HCT116 (cell line): Measurements from ENCODE around the gene PLEKHH2. TPM values are rescaled to one million over a fixed set of nuclear protein-coding genes. Genes with fewer than 3 reads are reported as not detected.

ENCODE experiments used
- ATAC-seq: fragments of 200-7000 bp; cut with Tn5 transposase; 2 replicates; pipeline ENCODE4 v1.9.1; 2020; ENCODE audit warnings: mild to moderate bottlenecking, moderate library complexity
- BruUV-seq: library from RNA; stranded (reverse); fragments of 400-500 nt; replicated peaks from 2 replicates; lab custom pipeline; 2021; lab: Mats Ljungman, UMichigan
- CTCF ChIA-PET: fragments of 300-600 bp; sonication (Branson Sonifier 250); formaldehyde crosslinking; loops from one replicate; lab custom pipeline; 2021; ENCODE audit warnings: antibody characterized with exemption; lab: Charles Lee
- POLR2A ChIA-PET: fragments of 300-600, 350-600 bp; sonication (Branson Sonifier 250); formaldehyde crosslinking; loops from one replicate; lab custom pipeline; 2021; ENCODE audit warnings: antibody characterized with exemption; lab: Charles Lee
- RAD21 ChIA-PET, 2 experiments: fragments of 300-600 bp; sonication (Branson Sonifier 250); formaldehyde crosslinking; loops; one replicate each; lab custom pipeline; 2023; ENCODE audit warnings: low total read pairs in 2 of 2; ENCODE audit not compliant: uncharacterized antibody in 2 of 2, unreplicated experiment in 2 of 2, low non-redundant PET in 1 of 2; lab: Charles Lee
- DNase-seq: peaks from one replicate; pipeline ENCODE4 v3.0.0-alpha.2; 2010; ENCODE audit warnings: low read depth, low spot score
- H2AFZ ChIP-seq: fragments of 200-600 bp; shearing (Covaris generic), sonication (generic); 2 replicates; pipeline ENCODE4 v1.6.1; 2017; ENCODE audit warnings: low read depth, mixed run types, mixed read lengths, antibody characterized with exemption, low read length; ENCODE audit not compliant: poor library complexity, severe bottlenecking
- H3K27ac ChIP-seq: 2 replicates; pipeline ENCODE4 v1.5.1; 2012; ENCODE audit warnings: low read depth, low read length
- H3K27me3 ChIP-seq: fragments of 200-600 bp; sonication (generic); 2 replicates; pipeline ENCODE4 v1.6.1; 2016; ENCODE audit warnings: mixed run types, low read length, mixed read lengths; ENCODE audit not compliant: insufficient read depth
- H3K36me3 ChIP-seq, 2 experiments: fragments of 200-500 bp in 1 of 2; fragments of 200-600 bp in 1 of 2; sonication (Bioruptor generic) in 1 of 2; sonication (generic) in 1 of 2; 2 replicates each; pipeline versions ENCODE4 v1.5.1 to v1.6.1; 2014 to 2016; ENCODE audit warnings: low read length in 2 of 2, inconsistent platforms in 1 of 2, mixed read lengths in 1 of 2, mixed run types in 1 of 2; ENCODE audit not compliant: insufficient read depth in 2 of 2, control insufficient read depth in 1 of 2
- H3K4me1 ChIP-seq, 2 experiments: fragments of 200-600 bp in 1 of 2; sonication (generic) in 1 of 2; 2 replicates each; pipeline versions ENCODE4 v1.5.1 to v1.6.1; 2012 to 2017; ENCODE audit warnings: low read length in 2 of 2, inconsistent platforms in 1 of 2, mild to moderate bottlenecking in 1 of 2, mixed read lengths in 1 of 2, mixed run types in 1 of 2, moderate library complexity in 1 of 2; ENCODE audit not compliant: insufficient read depth in 2 of 2, control insufficient read depth in 1 of 2
- H3K4me2 ChIP-seq: fragments of 200-600 bp; sonication (generic); 2 replicates; pipeline ENCODE4 v1.6.1; 2017; ENCODE audit warnings: mixed run types, low read length, mixed read lengths
- H3K4me3 ChIP-seq, 2 experiments: fragments of 200-600 bp in 1 of 2; sonication (generic) in 1 of 2; replicated peaks in 1 of 2; 2 replicates each; pipeline ENCODE4 v1.5.1; 2011 to 2016; ENCODE audit warnings: low read length in 2 of 2, control low read depth in 1 of 2, low read depth in 1 of 2, mild to moderate bottlenecking in 1 of 2, mixed read lengths in 1 of 2, mixed run types in 1 of 2
- H3K79me2 ChIP-seq: fragments of 200-600 bp; sonication (generic); 2 replicates; pipeline ENCODE4 v1.6.1; 2017; ENCODE audit warnings: mild to moderate bottlenecking, mixed run types, low read length, moderate library complexity, mixed read lengths; ENCODE audit not compliant: insufficient read depth
- H3K9ac ChIP-seq: fragments of 200-600 bp; sonication (generic); 2 replicates; pipeline ENCODE4 v1.6.1; 2016; ENCODE audit warnings: low read length, mixed read lengths
- H3K9me2 ChIP-seq: fragments of 200-600 bp; sonication (generic), shearing (Covaris generic); 2 replicates; pipeline ENCODE4 v1.6.1; 2017; ENCODE audit warnings: mixed run types, mild to moderate bottlenecking, moderate library complexity; ENCODE audit not compliant: insufficient read depth
- H3K9me3 ChIP-seq, 2 experiments: fragments of 200-500 bp in 1 of 2; fragments of 200-600 bp in 1 of 2; sonication (Bioruptor generic) in 1 of 2; sonication (generic) in 1 of 2; 2 replicates each; pipeline ENCODE4 v1.6.1; 2014 to 2017; ENCODE audit warnings: low read length in 2 of 2, mixed read lengths in 2 of 2, inconsistent platforms in 1 of 2, low read depth in 1 of 2, mild to moderate bottlenecking in 1 of 2, mixed run types in 1 of 2, moderate library complexity in 1 of 2; ENCODE audit not compliant: control insufficient read depth in 1 of 2, insufficient read depth in 1 of 2
- H4K20me1 ChIP-seq: fragments of 200-600 bp; sonication (generic), shearing (Covaris generic); 2 replicates; pipeline ENCODE4 v1.6.1; 2017; ENCODE audit warnings: mixed run types, mild to moderate bottlenecking, moderate library complexity; ENCODE audit not compliant: insufficient read depth
- CBX3 ChIP-seq: IDR thresholded peaks from 2 replicates; pipeline ENCODE4 v1.6.1; 2012; ENCODE audit warnings: low read depth
- CEBPB ChIP-seq: IDR thresholded peaks from 2 replicates; pipeline ENCODE4 v1.6.1; 2012; ENCODE audit warnings: low read depth
- CTCF ChIP-seq, 3 experiments: fragments of 200-600 bp in 1 of 3; sonication (generic) in 1 of 3; IDR thresholded peaks in 2 of 3; conservative IDR thresholded peaks in 1 of 3; 2 replicates each; pipeline ENCODE4 v1.5.1; 2012 to 2017; ENCODE audit warnings: low read depth in 2 of 3, low read length in 2 of 3, antibody characterized with exemption in 1 of 3, borderline replicate concordance in 1 of 3, control low read depth in 1 of 3, mild to moderate bottlenecking in 1 of 3, mixed read lengths in 1 of 3, mixed run types in 1 of 3, moderate library complexity in 1 of 3; ENCODE audit not compliant: insufficient read depth in 1 of 3
- EGR1 ChIP-seq: IDR thresholded peaks from 2 replicates; pipeline ENCODE4 v1.6.1; 2012; ENCODE audit warnings: low read depth
- ELF1 ChIP-seq: IDR thresholded peaks from 2 replicates; pipeline ENCODE4 v1.6.1; 2012; ENCODE audit warnings: low read depth, borderline replicate concordance
- EZH2 ChIP-seq: fragments of 200-600 bp; sonication (generic); IDR thresholded peaks from 2 replicates; pipeline ENCODE4 v1.6.1; 2017; ENCODE audit warnings: antibody characterized with exemption, mixed run types
- FOSL1 ChIP-seq: IDR thresholded peaks from 2 replicates; pipeline ENCODE4 v1.6.1; 2012; ENCODE audit warnings: low read depth
- JUND ChIP-seq: IDR thresholded peaks from 2 replicates; pipeline ENCODE4 v1.6.1; 2012
- POLR2AphosphoS5 ChIP-seq: IDR thresholded peaks from 2 replicates; pipeline ENCODE4 v1.6.1; 2011; ENCODE audit warnings: mild to moderate bottlenecking, low read depth, low read length, moderate library complexity
- RAD21 ChIP-seq: IDR thresholded peaks from 2 replicates; pipeline ENCODE4 v1.6.1; 2012; ENCODE audit warnings: low read depth, mild to moderate bottlenecking
- REST ChIP-seq: IDR thresholded peaks from 2 replicates; pipeline ENCODE4 v1.6.1; 2012; ENCODE audit warnings: low read depth
- SIN3A ChIP-seq: IDR thresholded peaks from 2 replicates; pipeline ENCODE4 v1.6.1; 2012; ENCODE audit warnings: low read depth
- SP1 ChIP-seq: IDR thresholded peaks from 2 replicates; pipeline ENCODE4 v1.6.1; 2012; ENCODE audit warnings: low read depth
- SRF ChIP-seq: IDR thresholded peaks from 2 replicates; pipeline ENCODE4 v1.6.1; 2012; ENCODE audit warnings: low read depth
- TCF7L2 ChIP-seq: IDR thresholded peaks from 2 replicates; pipeline ENCODE4 v1.7.0; 2011; ENCODE audit warnings: borderline replicate concordance, inconsistent platforms; ENCODE audit not compliant: insufficient read depth, insufficient read length; ENCODE audit errors: extremely low read depth
- ZBTB33 ChIP-seq: IDR thresholded peaks from 2 replicates; pipeline ENCODE4 v1.6.1; 2011; ENCODE audit warnings: mild to moderate bottlenecking, low read length, moderate library complexity; ENCODE audit not compliant: insufficient replicate concordance; ENCODE audit errors: extremely low read depth
- ZFX ChIP-seq: fragments of 450-650 bp; IDR thresholded peaks from 2 replicates; pipeline ENCODE4 v1.6.1; 2017
- ZNF274 ChIP-seq: fragments of 200-500 bp; sonication (Bioruptor generic); IDR thresholded peaks from 2 replicates; pipeline ENCODE4 v1.6.1; 2014; ENCODE audit warnings: mild to moderate bottlenecking, low read depth, low read length, inconsistent platforms
- intact Hi-C: fragments of 100-400 bp; cut with micrococcal nuclease; formaldehyde crosslinking; loops from 2 replicates; pipeline ENCODE4 v1.10.0; 2022
- total RNA-seq: library from RNA; stranded (reverse); gene quantifications from one replicate; pipeline ENCODE4 v1.2.1, GENCODE V29; 2021; ENCODE audit not compliant: unreplicated experiment
- TF ChIP-seq, protein P1 (sequence below): IDR thresholded peaks from 2 replicates; pipeline ENCODE4 v1.6.1; 2012
- TF ChIP-seq, protein P2 (sequence below): IDR thresholded peaks from 2 replicates; pipeline ENCODE4 v1.6.1; 2012

The PLEKHH2 gene
- total RNA-seq, 1 experiment from 2014 or later = 7.8 TPM

- Histone ChIP-seq H3K27me3 (no peaks in the 10 kb centered on the region), H3K4me3 (no peak overlapping the region), H3K27ac (no peak overlapping the region), H3K9me3 (no peaks in the 10 kb centered on the region), H3K9me2 (no peaks in the 10 kb centered on the region)
- DNase-seq = no peak
- ChIA-PET RAD21 (no interaction called here), CTCF (no interaction called here)
- BruUV-seq = no TSS peak
- intact Hi-C loops = no loop called here
- TF ChIP-seq ELF1 (no peak), CEBPB (no peak), SRF (no peak), CTCF (IDR thresholded peaks at IDR 0.05 in 2 of 3, conservative IDR thresholded peaks at IDR 0.05 in 1 of 3; ENCODE audit: borderline replicate concordance in 1 of 3, insufficient read depth in 1 of 3, low read depth in 2 of 3, low read length in 2 of 3) (no peak), CBX3 (no peak), ZBTB33 (no peak), RAD21 (no peak), EZH2 (no peak), SP1 (no peak), ZFX (no peak), TCF7L2 (no peak), EGR1 (no peak), JUND (no peak), REST (no peak), SIN3A (no peak), FOSL1 (no peak), ZNF274 (no peak), POLR2AphosphoS5 (no peak)
- TF ChIP-seq, protein P1, sequence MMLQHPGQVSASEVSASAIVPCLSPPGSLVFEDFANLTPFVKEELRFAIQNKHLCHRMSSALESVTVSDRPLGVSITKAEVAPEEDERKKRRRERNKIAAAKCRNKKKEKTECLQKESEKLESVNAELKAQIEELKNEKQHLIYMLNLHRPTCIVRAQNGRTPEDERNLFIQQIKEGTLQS = no peak
- TF ChIP-seq, protein P2, sequence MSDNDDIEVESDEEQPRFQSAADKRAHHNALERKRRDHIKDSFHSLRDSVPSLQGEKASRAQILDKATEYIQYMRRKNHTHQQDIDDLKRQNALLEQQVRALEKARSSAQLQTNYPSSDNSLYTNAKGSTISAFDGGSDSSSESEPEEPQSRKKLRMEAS = no peak
- TF ChIP-seq, all 23 proteins: peak for 0
- Histone ChIP-seq H4K20me1 (no peaks in the 10 kb centered on the region), H2AFZ (no peak overlapping the region), H3K9ac (no peak overlapping the region), H3K4me1 (no peaks in the 10 kb centered on the region), H3K4me2 (no peak overlapping the region), H3K79me2 (no peaks in the 10 kb centered on the region), H3K36me3 (no peaks in the 10 kb centered on the region)
- POLR2A ChIA-PET = no interaction called here
- ATAC-seq = no peak
These were observed 78.4 kb downstream of the PLEKHH2 start for GRCh38 chr2:43715300-43716098.
